MCF 10A (cell line): ENCODE measurements around the gene CENPT. TPM values are rescaled to one million over a fixed set of nuclear protein-coding genes. Genes with fewer than 3 reads are reported as not detected.

Experiments used
- BruUV-seq: library from RNA; stranded (reverse); fragments of 400-500 nt; replicated peaks from 2 replicates; lab custom pipeline; 2021; lab: Mats Ljungman, UMichigan
- CTCF ChIA-PET: fragments of 300-600 bp; sonication (Branson Sonifier 250); formaldehyde crosslinking; extraction: SDS; loops from one replicate; lab custom pipeline; 2021; ENCODE audit warnings: antibody characterized with exemption, inconsistent platforms; lab: Yijun Ruan, JAX
- POLR2A ChIA-PET: fragments of 300-600, 350-650 bp; sonication (Branson Sonifier 250); formaldehyde crosslinking; extraction: SDS; loops from one replicate; lab custom pipeline; 2020; ENCODE audit warnings: antibody characterized with exemption, inconsistent platforms; lab: Yijun Ruan, JAX
- DNase-seq: peaks from one replicate; pipeline ENCODE4 v3.0.0-alpha.2; 2018; ENCODE audit not compliant: unreplicated experiment
- H3K27ac Mint-ChIP-seq: one replicate; pipeline ENCODE4 v1.8.0; 2022; ENCODE audit warnings: mild to moderate bottlenecking, low read depth, mixed read lengths; ENCODE audit not compliant: unreplicated experiment
- H3K27me3 Mint-ChIP-seq: one replicate; pipeline ENCODE4 v1.8.0; 2022; ENCODE audit warnings: mixed read lengths; ENCODE audit not compliant: insufficient read depth, unreplicated experiment
- H3K36me3 Mint-ChIP-seq: one replicate; pipeline ENCODE4 v1.8.0; 2022; ENCODE audit warnings: mild to moderate bottlenecking, moderate library complexity, mixed read lengths; ENCODE audit not compliant: insufficient read depth, unreplicated experiment
- H3K4me1 Mint-ChIP-seq: one replicate; pipeline ENCODE4 v1.8.0; 2022; ENCODE audit warnings: mixed read lengths; ENCODE audit not compliant: insufficient read depth, unreplicated experiment
- H3K4me3 Mint-ChIP-seq: one replicate; pipeline ENCODE4 v1.8.0; 2022; ENCODE audit warnings: mild to moderate bottlenecking, moderate library complexity, mixed read lengths; ENCODE audit not compliant: unreplicated experiment
- H3K9me3 Mint-ChIP-seq: one replicate; pipeline ENCODE4 v1.8.0; 2022; ENCODE audit warnings: mixed read lengths; ENCODE audit not compliant: unreplicated experiment
- intact Hi-C: fragments of 100-400 bp; cut with micrococcal nuclease; formaldehyde crosslinking; loops from 2 replicates; pipeline ENCODE4 v1.14.1; 2022
- total RNA-seq: library from RNA; stranded (reverse); gene quantifications from 2 replicates; pipeline ENCODE4 v1.2.3, GENCODE V29; 2022
- TF ChIP-seq, protein P1 (sequence below): fragments of 200-600 bp; IDR thresholded peaks from one replicate; pipeline ENCODE4 v1.8.0; 2022; ENCODE audit warnings: antibody characterized with exemption, mild to moderate bottlenecking; ENCODE audit not compliant: unreplicated experiment

The CENPT gene
- total RNA-seq, 1 experiment from 2014 or later: 30.9 TPM

DNA sequence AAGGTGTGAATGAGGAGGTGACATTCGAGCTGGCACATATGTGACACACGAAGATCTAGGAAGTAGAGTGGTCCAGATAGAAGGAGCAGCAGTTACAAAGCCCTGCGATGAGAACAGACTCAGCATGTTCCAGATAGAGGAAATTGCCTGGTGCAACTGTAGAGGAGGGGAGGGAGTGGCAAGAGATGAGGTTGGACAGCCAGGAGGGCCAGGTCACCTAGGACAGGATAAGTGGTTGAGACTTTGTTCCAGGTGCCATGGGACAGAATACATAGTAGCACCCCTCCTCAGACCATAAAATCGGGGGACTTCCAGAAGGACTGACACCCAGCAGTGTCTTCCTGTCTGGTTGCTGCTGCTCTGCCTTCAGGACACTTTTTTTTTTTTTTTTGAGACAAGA, 11.0 kb upstream of the CENPT start:
- H3K27ac Mint-ChIP-seq: peak overlapping the region; percentile 99
- H3K36me3 Mint-ChIP-seq: peaks cover 46% of the 10 kb centered on the region
- H3K4me3 Mint-ChIP-seq: peak overlapping the region; percentile 54
- ChIA-PET POLR2A (interaction anchor here (0.7 to 9.4 kb wide), 10 partner anchors 10 to 233 kb away, joined by 3 to 141 read pairs (median 4); partner anchors contain the start of genes CENPT, EDC4, NUTF2 and PSKH1), CTCF (interaction anchor here (0.7 to 2.9 kb wide), 7 partner anchors 11 to 186 kb away, joined by 3 to 12 read pairs (median 4); partner anchors contain the start of genes CENPT, EDC4, NRN1L and NUTF2)
- BruUV-seq: TSS peak; percentile 74
- intact Hi-C loops: no loop called here
- peaks cover 45% of the 10 kb centered on the region for H3K4me1 Mint-ChIP-seq
- DNase-seq: no peak
- TF ChIP-seq, protein P1, sequence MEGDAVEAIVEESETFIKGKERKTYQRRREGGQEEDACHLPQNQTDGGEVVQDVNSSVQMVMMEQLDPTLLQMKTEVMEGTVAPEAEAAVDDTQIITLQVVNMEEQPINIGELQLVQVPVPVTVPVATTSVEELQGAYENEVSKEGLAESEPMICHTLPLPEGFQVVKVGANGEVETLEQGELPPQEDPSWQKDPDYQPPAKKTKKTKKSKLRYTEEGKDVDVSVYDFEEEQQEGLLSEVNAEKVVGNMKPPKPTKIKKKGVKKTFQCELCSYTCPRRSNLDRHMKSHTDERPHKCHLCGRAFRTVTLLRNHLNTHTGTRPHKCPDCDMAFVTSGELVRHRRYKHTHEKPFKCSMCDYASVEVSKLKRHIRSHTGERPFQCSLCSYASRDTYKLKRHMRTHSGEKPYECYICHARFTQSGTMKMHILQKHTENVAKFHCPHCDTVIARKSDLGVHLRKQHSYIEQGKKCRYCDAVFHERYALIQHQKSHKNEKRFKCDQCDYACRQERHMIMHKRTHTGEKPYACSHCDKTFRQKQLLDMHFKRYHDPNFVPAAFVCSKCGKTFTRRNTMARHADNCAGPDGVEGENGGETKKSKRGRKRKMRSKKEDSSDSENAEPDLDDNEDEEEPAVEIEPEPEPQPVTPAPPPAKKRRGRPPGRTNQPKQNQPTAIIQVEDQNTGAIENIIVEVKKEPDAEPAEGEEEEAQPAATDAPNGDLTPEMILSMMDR: no peak
- H3K9me3 Mint-ChIP-seq: no peaks in the 10 kb centered on the region
- H3K27me3 Mint-ChIP-seq: no peaks in the 10 kb centered on the region

DNA sequence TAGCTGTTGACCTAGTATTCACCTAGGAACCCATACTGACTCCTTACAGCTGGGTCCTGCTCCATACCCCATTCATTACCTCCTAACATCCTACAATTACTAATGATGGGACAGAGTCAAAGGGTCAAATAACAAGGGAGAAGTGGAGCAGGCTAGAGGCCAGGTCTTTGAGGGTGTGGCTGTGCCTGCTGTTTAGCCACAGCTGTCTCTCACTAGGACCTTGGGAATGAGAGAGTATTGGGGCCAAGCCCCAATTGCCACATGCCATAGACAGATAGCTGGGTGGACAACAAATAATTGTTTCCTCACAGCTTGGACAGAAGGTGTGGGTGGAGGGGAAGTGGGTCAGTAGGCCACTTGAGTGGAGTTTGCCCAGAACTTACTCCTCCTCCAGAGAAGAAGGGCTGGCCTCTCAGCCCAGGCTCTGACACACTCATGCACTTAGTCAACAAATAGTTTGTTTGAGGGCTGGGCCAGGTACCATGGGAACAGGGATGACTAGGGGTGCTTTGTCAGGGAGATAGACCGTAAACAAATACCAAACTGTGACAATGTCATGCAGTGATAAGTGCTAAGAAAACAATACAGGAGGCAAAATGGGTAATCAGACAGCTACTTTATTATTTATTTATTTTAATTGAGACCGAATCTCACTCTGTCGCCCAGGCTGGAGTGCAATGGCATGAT, 10.2 kb upstream of the CENPT start:
- no TSS peak for BruUV-seq

DNA sequence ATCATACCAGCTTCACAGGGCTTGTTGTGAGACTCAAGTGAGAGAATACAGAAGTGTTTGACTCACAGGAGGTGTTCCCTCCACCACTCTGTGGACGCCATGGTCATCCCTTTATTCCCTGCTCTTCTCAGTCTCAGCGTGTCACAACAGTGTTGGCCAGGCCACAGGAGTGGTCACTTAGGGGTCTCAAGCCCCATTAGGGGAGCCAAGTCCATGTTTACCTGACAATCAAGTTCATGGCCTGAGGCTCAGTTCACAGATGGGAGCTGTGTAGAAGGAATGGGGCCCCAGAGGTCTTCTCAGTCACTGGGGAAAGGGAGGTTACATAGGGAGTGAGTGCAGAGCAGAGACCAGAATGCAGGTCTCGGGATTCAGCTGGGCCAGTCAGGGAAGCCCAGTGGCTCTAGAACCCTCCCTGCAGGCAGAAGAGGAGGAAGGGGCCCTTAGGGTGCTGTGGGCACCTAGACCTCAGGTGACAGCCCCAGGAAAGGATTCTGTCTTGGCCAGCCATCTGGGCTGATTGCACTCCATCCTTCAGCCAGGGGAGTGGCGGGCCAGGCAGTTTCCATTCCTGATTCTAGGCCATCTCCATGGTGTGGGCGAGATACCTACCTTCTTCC, 9.5 kb upstream of the CENPT start:
- ChIA-PET CTCF (interaction anchor here (0.6 to 2.9 kb wide), 7 partner anchors 10 to 182 kb away, joined by 3 to 12 read pairs (median 4); partner anchors contain the start of genes CENPT, EDC4, NRN1L and NUTF2), POLR2A (interaction anchor here (0.6 to 9.4 kb wide), 12 partner anchors 10 to 957 kb away, joined by 3 to 141 read pairs (median 4); partner anchors contain the start of genes CENPT, EDC4, NUTF2 and PSMB10)
- H3K27me3 Mint-ChIP-seq: no peaks in the 10 kb centered on the region
- H3K27ac Mint-ChIP-seq: peak overlapping the region; percentile 99
- intact Hi-C loops: loop anchor here (1.0 kb wide), 1 partner anchor 10 kb away; the partner anchor contains the start of gene CENPT
- H3K36me3 Mint-ChIP-seq: peaks cover 47% of the 10 kb centered on the region
- no peak for DNase-seq
- peak overlapping the region; percentile 54 for H3K4me3 Mint-ChIP-seq
- TSS peak; percentile 87 for BruUV-seq
- peaks cover 34% of the 10 kb centered on the region for H3K4me1 Mint-ChIP-seq
- TF ChIP-seq, protein P1: no peak
- no peaks in the 10 kb centered on the region for H3K9me3 Mint-ChIP-seq

More for the DNA sequence above, 10.2 kb upstream of the CENPT start:
- peak overlapping the region; percentile 99 for H3K27ac Mint-ChIP-seq
- DNase-seq: peak; percentile 90
- POLR2A ChIA-PET: interaction anchor here (0.6 to 9.4 kb wide), 16 partner anchors 11 to 958 kb away, joined by 3 to 141 read pairs (median 4); partner anchors contain the start of genes CENPT, EDC4, NUTF2 and PSKH1
- no peaks in the 10 kb centered on the region for H3K27me3 Mint-ChIP-seq
- no peaks in the 10 kb centered on the region for H3K9me3 Mint-ChIP-seq
- intact Hi-C loops: loop anchor here (1.0 kb wide), 1 partner anchor 10 kb away; the partner anchor contains the start of gene CENPT
- TF ChIP-seq, protein P1: no peak
- CTCF ChIA-PET: interaction anchor here (0.5 to 2.9 kb wide), 12 partner anchors 10 to 185 kb away, joined by 3 to 12 read pairs (median 4); partner anchors contain the start of genes CENPT, EDC4, NRN1L and NUTF2
- peaks cover 38% of the 10 kb centered on the region for H3K4me1 Mint-ChIP-seq
- peaks cover 42% of the 10 kb centered on the region for H3K36me3 Mint-ChIP-seq
- H3K4me3 Mint-ChIP-seq: peak overlapping the region; percentile 54
